HEK293 (cell line): Measurements from ENCODE around the gene COL6A1.

Experiments
- CTCF ChIA-PET: fragments of 350-600 bp; formaldehyde crosslinking; extraction: SDS; loops from one replicate; lab custom pipeline; 2021; ENCODE audit warnings: antibody characterized with exemption; lab: Yijun Ruan, JAX
- POLR2A ChIA-PET: fragments of 300-600 bp; formaldehyde crosslinking; extraction: SDS; loops from one replicate; lab custom pipeline; 2020; ENCODE audit warnings: antibody characterized with exemption, inconsistent platforms; lab: Yijun Ruan, JAX
- H3K27ac ChIP-seq: fragments of 200-500 bp; sonication (Bioruptor generic); 2 replicates; pipeline ENCODE4 v1.5.1; 2014; ENCODE audit warnings: low read depth, low read length, control low read depth, inconsistent platforms; ENCODE audit errors: extremely low read depth
- H3K36me3 ChIP-seq, 2 experiments: fragments of 200-500 bp in 1 of 2; sonication (Bioruptor generic) in 1 of 2; 1 replicate in 1 of 2; 2 replicates in 1 of 2; pipeline ENCODE4 v1.5.1; 2014 to 2017; ENCODE audit warnings: inconsistent platforms in 2 of 2, low read length in 2 of 2; ENCODE audit not compliant: control insufficient read depth in 2 of 2, insufficient read depth in 1 of 2
- H3K4me1 ChIP-seq: fragments of 200-500 bp; sonication (Bioruptor generic); 2 replicates; pipeline ENCODE4 v1.5.1; 2014; ENCODE audit warnings: mild to moderate bottlenecking, low read length, inconsistent platforms; ENCODE audit not compliant: control insufficient read depth, insufficient read depth
- H3K4me3 ChIP-seq: 2 replicates; pipeline ENCODE4 v1.5.1; 2011; ENCODE audit warnings: low read depth, mild to moderate bottlenecking, control low read depth, low read length, moderate library complexity
- H3K9me3 ChIP-seq: fragments of 200-500 bp; sonication (Bioruptor generic); 2 replicates; pipeline ENCODE4 v1.5.1; 2014; ENCODE audit warnings: low read depth, low read length, inconsistent platforms; ENCODE audit not compliant: control insufficient read depth, insufficient read depth
- BCL11A ChIP-seq: fragments of 450-650 bp; formaldehyde crosslinking; IDR thresholded peaks from 2 replicates; pipeline ENCODE4 v1.5.1; 2016; ENCODE audit warnings: low read depth, missing biosample characterization, missing genetic modification characterization
- HIC1 ChIP-seq: fragments of 450-650 bp; formaldehyde crosslinking; IDR thresholded peaks from 2 replicates; pipeline ENCODE4 v1.5.1; 2016; ENCODE audit warnings: missing biosample characterization, missing genetic modification characterization
- HOXC10 ChIP-seq: sonication (generic); formaldehyde crosslinking; IDR thresholded peaks from 2 replicates; pipeline ENCODE4 v1.8.1; 2023; ENCODE audit warnings: mild to moderate bottlenecking, missing genetic modification reagents
- KLF9 ChIP-seq: fragments of 450-650 bp; formaldehyde crosslinking; IDR thresholded peaks from 2 replicates; pipeline ENCODE4 v1.5.1; 2016; ENCODE audit warnings: missing biosample characterization, missing genetic modification characterization, low read depth
- OVOL3 ChIP-seq: fragments of 450-650 bp; formaldehyde crosslinking; IDR thresholded peaks from 2 replicates; pipeline ENCODE4 v1.5.1; 2016; ENCODE audit warnings: missing biosample characterization, missing genetic modification characterization
- RBAK ChIP-seq: fragments of 450-650 bp; formaldehyde crosslinking; IDR thresholded peaks from 2 replicates; pipeline ENCODE4 v1.5.1; 2016; ENCODE audit warnings: missing biosample characterization, missing genetic modification characterization
- SALL2 ChIP-seq: fragments of 450-650 bp; formaldehyde crosslinking; IDR thresholded peaks from 2 replicates; pipeline ENCODE4 v1.5.0; 2017; ENCODE audit warnings: missing biosample characterization, mild to moderate bottlenecking, missing genetic modification characterization, borderline replicate concordance
- SCRT2 ChIP-seq: fragments of 450-650 bp; formaldehyde crosslinking; IDR thresholded peaks from 2 replicates; pipeline ENCODE4 v1.5.1; 2016; ENCODE audit warnings: missing biosample characterization, missing genetic modification characterization
- ZFP69B ChIP-seq: fragments of 450-650 bp; formaldehyde crosslinking; IDR thresholded peaks from 2 replicates; pipeline ENCODE4 v1.5.1; 2016; ENCODE audit warnings: missing biosample characterization, missing genetic modification characterization
- ZNF138 ChIP-seq: fragments of 450-650 bp; formaldehyde crosslinking; IDR thresholded peaks from 2 replicates; pipeline ENCODE4 v1.5.1; 2016; ENCODE audit warnings: missing biosample characterization, missing genetic modification characterization, borderline replicate concordance
- ZNF16 ChIP-seq: fragments of 450-650 bp; formaldehyde crosslinking; IDR thresholded peaks from 2 replicates; pipeline ENCODE4 v1.5.1; 2016; ENCODE audit warnings: low read depth, missing biosample characterization, missing genetic modification characterization
- ZNF239 ChIP-seq: fragments of 450-650 bp; formaldehyde crosslinking; IDR thresholded peaks from 2 replicates; pipeline ENCODE4 v1.5.1; 2016; ENCODE audit warnings: missing biosample characterization, missing genetic modification characterization
- ZNF24 ChIP-seq: fragments of 450-650 bp; formaldehyde crosslinking; IDR thresholded peaks from 2 replicates; pipeline ENCODE4 v1.5.1; 2016; ENCODE audit warnings: missing biosample characterization, missing genetic modification characterization
- ZNF26 ChIP-seq: fragments of 450-650 bp; formaldehyde crosslinking; IDR thresholded peaks from 2 replicates; pipeline ENCODE4 v1.5.1; 2016; ENCODE audit warnings: missing biosample characterization, missing genetic modification characterization
- ZNF292 ChIP-seq: fragments of 450-650 bp; formaldehyde crosslinking; IDR thresholded peaks from 2 replicates; pipeline ENCODE4 v1.5.1; 2016; ENCODE audit warnings: low read depth, missing biosample characterization, missing genetic modification characterization, borderline replicate concordance
- ZNF302 ChIP-seq: fragments of 450-650 bp; formaldehyde crosslinking; IDR thresholded peaks from 2 replicates; pipeline ENCODE4 v1.5.1; 2016; ENCODE audit warnings: missing biosample characterization, missing genetic modification characterization, low read depth
- ZNF324 ChIP-seq: fragments of 450-650 bp; formaldehyde crosslinking; IDR thresholded peaks from 2 replicates; pipeline ENCODE4 v1.5.1; 2016; ENCODE audit warnings: missing biosample characterization, missing genetic modification characterization
- ZNF335 ChIP-seq: fragments of 450-650 bp; formaldehyde crosslinking; conservative IDR thresholded peaks from 2 replicates; pipeline ENCODE4 v1.5.1; 2016; ENCODE audit warnings: missing biosample characterization, missing genetic modification characterization
- ZNF433 ChIP-seq: fragments of 450-650 bp; formaldehyde crosslinking; IDR thresholded peaks from 2 replicates; pipeline ENCODE4 v1.5.1; 2016; ENCODE audit warnings: missing biosample characterization, missing genetic modification characterization, low read depth
- ZNF549 ChIP-seq: fragments of 450-650 bp; IDR thresholded peaks from 2 replicates; pipeline ENCODE4 v1.5.1; 2018; ENCODE audit warnings: missing biosample characterization, missing genetic modification characterization, mild to moderate bottlenecking, inconsistent platforms, moderate library complexity
- ZNF624 ChIP-seq: fragments of 450-650 bp; formaldehyde crosslinking; IDR thresholded peaks from 2 replicates; pipeline ENCODE4 v1.5.1; 2017; ENCODE audit warnings: missing biosample characterization, missing genetic modification characterization
- ZNF629 ChIP-seq: fragments of 450-650 bp; formaldehyde crosslinking; IDR thresholded peaks from 2 replicates; pipeline ENCODE4 v1.5.1; 2017; ENCODE audit warnings: missing biosample characterization, missing genetic modification characterization
- ZNF701 ChIP-seq: fragments of 450-650 bp; formaldehyde crosslinking; IDR thresholded peaks from 2 replicates; pipeline ENCODE4 v1.5.1; 2016; ENCODE audit warnings: missing biosample characterization, missing genetic modification characterization
- ZNF707 ChIP-seq: fragments of 450-650 bp; formaldehyde crosslinking; IDR thresholded peaks from 2 replicates; pipeline ENCODE4 v1.5.1; 2016; ENCODE audit warnings: missing biosample characterization, missing genetic modification characterization
- ZNF777 ChIP-seq: fragments of 450-650 bp; formaldehyde crosslinking; IDR thresholded peaks from 2 replicates; pipeline ENCODE4 v1.5.1; 2017; ENCODE audit warnings: missing biosample characterization, missing genetic modification characterization, borderline replicate concordance
- TF ChIP-seq, protein P1 (sequence below): fragments of 450-650 bp; formaldehyde crosslinking; IDR thresholded peaks from 2 replicates; pipeline ENCODE4; 2016; ENCODE audit warnings: missing biosample characterization, missing genetic modification characterization

COL6A1 gene

DNA sequence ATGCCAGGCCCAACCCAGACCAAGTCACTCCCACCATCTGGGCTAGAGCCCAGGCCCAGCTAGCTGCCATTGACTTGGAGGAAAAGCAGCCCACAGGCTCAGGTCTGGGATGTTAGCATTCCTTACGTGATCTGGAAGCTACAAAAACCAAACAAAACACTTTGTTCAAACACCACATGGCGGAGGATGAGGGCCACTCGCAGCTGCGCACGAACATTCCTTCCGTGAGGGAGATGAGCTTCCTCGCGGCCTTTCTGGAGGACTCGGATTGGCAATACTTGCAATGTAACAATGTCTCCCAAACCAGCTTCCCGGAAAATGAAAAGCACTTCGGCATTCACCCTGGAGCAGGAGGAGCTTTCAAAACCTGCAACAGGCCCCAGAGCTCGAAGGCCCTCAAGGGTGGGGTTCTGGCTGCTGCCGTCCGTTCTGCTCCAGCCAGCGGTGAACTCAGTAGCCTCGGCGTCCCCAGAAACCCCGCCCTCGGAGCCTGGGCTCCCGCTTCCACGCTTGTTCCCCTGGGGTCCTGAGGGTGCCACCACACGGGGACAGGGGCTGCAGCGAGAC is 40.5 kb downstream of the COL6A1 start:
- CTCF ChIA-PET, result no interaction called here
- Histone ChIP-seq H3K4me3 (no peak overlapping the region), H3K36me3 (no peaks in the 10 kb centered on the region)

GRCh38 chr21:46022551-46023525 is 41.3 kb downstream of the COL6A1 start:
- no peak overlapping the region for H3K27ac ChIP-seq
- TF ChIP-seq ZNF302, result no peak
- TF ChIP-seq ZNF292 (tag by site-specific recombination), result no peak
- ChIA-PET CTCF (no interaction called here), POLR2A (interaction anchor here (0.7 kb wide), 1 partner anchor 760 kb away, joined by 3 read pairs; no protein-coding TSS in a partner anchor)
- no peaks in the 10 kb centered on the region for H3K9me3 ChIP-seq
- no peak overlapping the region for H3K4me3 ChIP-seq
- no peaks in the 10 kb centered on the region for H3K36me3 ChIP-seq
- H3K4me1 ChIP-seq, result no peaks in the 10 kb centered on the region

More for the DNA sequence above, 40.5 kb downstream of the COL6A1 start:
- TF ChIP-seq ZNF26 (tag by site-specific recombination) (no peak), ZNF549 (tag by site-specific recombination) (no peak), ZFP69B (tag by site-specific recombination) (no peak), KLF9 (tag by site-specific recombination) (no peak), ZNF433 (tag by site-specific recombination) (no peak)
- TF ChIP-seq, protein P1, sequence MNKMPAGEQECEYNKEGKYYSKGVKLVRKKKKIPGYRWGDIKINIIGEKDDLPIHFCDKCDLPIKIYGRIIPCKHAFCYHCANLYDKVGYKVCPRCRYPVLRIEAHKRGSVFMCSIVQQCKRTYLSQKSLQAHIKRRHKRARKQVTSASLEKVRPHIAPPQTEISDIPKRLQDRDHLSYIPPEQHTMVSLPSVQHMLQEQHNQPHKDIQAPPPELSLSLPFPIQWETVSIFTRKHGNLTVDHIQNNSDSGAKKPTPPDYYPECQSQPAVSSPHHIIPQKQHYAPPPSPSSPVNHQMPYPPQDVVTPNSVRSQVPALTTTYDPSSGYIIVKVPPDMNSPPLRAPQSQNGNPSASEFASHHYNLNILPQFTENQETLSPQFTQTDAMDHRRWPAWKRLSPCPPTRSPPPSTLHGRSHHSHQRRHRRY, result no peak
- H3K27ac ChIP-seq, result no peak overlapping the region
- no peaks in the 10 kb centered on the region for H3K9me3 ChIP-seq
- H3K4me1 ChIP-seq, result no peaks in the 10 kb centered on the region
- POLR2A ChIA-PET, result interaction anchor here (0.7 kb wide), 1 partner anchor 759 kb away, joined by 3 read pairs; no protein-coding TSS in a partner anchor

DNA sequence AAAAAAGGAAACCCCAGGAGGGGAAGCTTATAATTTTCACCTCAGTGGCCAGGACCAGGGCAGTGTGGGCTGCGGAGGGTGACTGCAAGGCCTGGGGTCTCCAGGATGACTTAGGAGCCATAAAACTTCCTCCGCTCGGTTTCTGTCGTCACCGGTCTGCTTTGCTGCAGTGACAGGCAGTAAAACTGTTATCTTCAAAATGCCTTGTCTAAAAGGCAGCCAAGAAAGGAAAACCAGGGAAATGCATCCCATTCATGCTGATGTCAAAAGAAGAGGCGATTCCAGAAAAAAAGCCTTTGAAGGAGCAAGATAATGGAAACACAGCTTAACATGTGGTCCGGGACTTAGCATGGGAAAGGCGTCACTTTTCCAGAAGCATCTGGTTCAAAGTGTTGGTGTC is 42.0 kb downstream of the COL6A1 start:
- Histone ChIP-seq H3K4me3 (no peak overlapping the region), H3K27ac (no peak overlapping the region), H3K9me3 (no peaks in the 10 kb centered on the region), H3K4me1 (no peaks in the 10 kb centered on the region), H3K36me3 (no peaks in the 10 kb centered on the region)
- ChIA-PET CTCF (interaction anchor here (0.5 kb wide), 1 partner anchor 15 kb away, joined by 4 read pairs; no protein-coding TSS in a partner anchor), POLR2A (no interaction called here)
- TF ChIP-seq SCRT2 (tag by site-specific recombination) (no peak), RBAK (tag by site-specific recombination) (no peak), ZNF239 (no peak), ZNF324 (no peak), ZNF624 (tag by site-specific recombination) (no peak), ZNF24 (tag by site-specific recombination) (no peak), ZNF701 (tag by site-specific recombination) (no peak), BCL11A (tag by site-specific recombination) (no peak), HOXC10 (no peak), ZNF707 (tag by site-specific recombination) (no peak), OVOL3 (tag by site-specific recombination) (no peak), ZNF549 (tag by site-specific recombination) (no peak), ZNF16 (tag by site-specific recombination) (no peak), ZNF777 (tag by site-specific recombination) (no peak), ZNF629 (tag by site-specific recombination) (no peak), ZNF292 (tag by site-specific recombination) (no peak), ZNF335 (no peak), ZNF138 (tag by site-specific recombination) (no peak), HIC1 (tag by site-specific recombination) (no peak), SALL2 (tag by site-specific recombination) (no peak)
